K562 (cell line): ENCODE measurements around the gene CLCF1. TPM values are rescaled to one million over a fixed set of nuclear protein-coding genes. Genes with fewer than 3 reads are reported as not detected.

Experiments used
- ATAC-seq: fragments of 200-7000 bp; cut with Tn5 transposase; 3 replicates; pipeline ENCODE4 v1.9.1; 2020; ENCODE audit warnings: moderate library complexity
- BruUV-seq: library from RNA; stranded (reverse); fragments of 400-500 nt; replicated peaks from 2 replicates; lab custom pipeline; 2021; lab: Mats Ljungman, UMichigan
- CTCF ChIA-PET: fragments of 300-600 bp; formaldehyde crosslinking; extraction: SDS; loops from one replicate; lab custom pipeline; 2021; ENCODE audit warnings: low intra/inter-chr PET ratio; lab: Yijun Ruan, JAX
- POLR2A ChIA-PET: fragments of 300-600, 350-650 bp; sonication (Branson Sonifier 250); formaldehyde crosslinking; extraction: SDS; loops from one replicate; lab custom pipeline; 2021; ENCODE audit warnings: antibody characterized with exemption, inconsistent platforms; lab: Yijun Ruan, JAX
- DNase-seq, 4 experiments: peaks; one replicate each; pipeline versions ENCODE4 v3.0.0 to v3.0.0-alpha.2; 2011 to 2018; ENCODE audit warnings: low spot score in 3 of 4, mixed read lengths in 3 of 4; ENCODE audit errors: extremely low read depth in 1 of 4
- FAIRE-seq: peaks from 2 replicates; lab custom pipeline; 2011; peaks lifted over from hg19 to GRCh38; lab: Jason Lieb, UNC
- H2AFZ ChIP-seq: 2 replicates; pipeline ENCODE4 v1.6.0; 2011; ENCODE audit warnings: low read depth, low read length, control low read depth, inconsistent platforms
- H3K27ac ChIP-seq: fragments of 200-600 bp; 3 replicates; pipeline ENCODE4 v1.8.0; 2011; ENCODE audit warnings: low read depth, mild to moderate bottlenecking, control low read depth, inconsistent platforms, low read length, moderate library complexity, mixed read lengths; ENCODE audit errors: extremely low read depth
- H3K27me3 ChIP-seq, 2 experiments: fragments of 300-600 bp in 1 of 2; 2 replicates in 1 of 2; 3 replicates in 1 of 2; pipeline versions ENCODE4 v1.6.0 to v1.8.0; 2011; ENCODE audit warnings: inconsistent platforms in 2 of 2, low read length in 2 of 2, mild to moderate bottlenecking in 1 of 2, mixed read lengths in 1 of 2, moderate library complexity in 1 of 2; ENCODE audit not compliant: control insufficient read depth in 2 of 2, insufficient read depth in 2 of 2
- H3K36me3 ChIP-seq: fragments of 300-600 bp; 3 replicates; pipeline ENCODE4 v1.8.0; 2011; ENCODE audit warnings: mild to moderate bottlenecking, low read length, inconsistent platforms; ENCODE audit not compliant: control insufficient read depth, insufficient read depth
- H3K4me1 ChIP-seq, 2 experiments: fragments of 200-600 bp in 1 of 2; replicated peaks in 1 of 2; 2 replicates in 1 of 2; 3 replicates in 1 of 2; pipeline versions ENCODE4 v1.5.1 to v1.8.0; 2011; ENCODE audit warnings: inconsistent platforms in 2 of 2, low read length in 2 of 2, mild to moderate bottlenecking in 1 of 2, mixed read lengths in 1 of 2, moderate library complexity in 1 of 2; ENCODE audit not compliant: control insufficient read depth in 2 of 2, insufficient read depth in 2 of 2
- H3K4me2 ChIP-seq: 2 replicates; pipeline ENCODE4 v1.6.1; 2011; ENCODE audit warnings: low read length, control low read depth, inconsistent platforms, mixed read lengths; ENCODE audit not compliant: insufficient read depth
- H3K4me3 ChIP-seq: fragments of 200-600 bp; sonication (generic), shearing (Covaris generic); 2 replicates; pipeline ENCODE4 v1.5.1; 2016; ENCODE audit warnings: control low read depth, inconsistent platforms
- H3K79me2 ChIP-seq: fragments of 200-600 bp; 3 replicates; pipeline ENCODE4 v1.8.0; 2011; ENCODE audit warnings: low read length, inconsistent platforms; ENCODE audit not compliant: control insufficient read depth, insufficient read depth
- H3K9ac ChIP-seq, 2 experiments: 2 replicates each; pipeline versions ENCODE4 v1.6.0 to v1.6.1; 2011; ENCODE audit warnings: low read depth in 2 of 2, low read length in 2 of 2, control low read depth in 1 of 2, inconsistent platforms in 1 of 2, mild to moderate bottlenecking in 1 of 2, mixed read lengths in 1 of 2; ENCODE audit not compliant: insufficient read depth in 1 of 2
- H3K9me1 ChIP-seq: one replicate; pipeline ENCODE4 v1.6.0; 2011; ENCODE audit warnings: inconsistent platforms, mild to moderate bottlenecking, low read length, moderate library complexity; ENCODE audit not compliant: control insufficient read depth, insufficient read depth
- H3K9me3 ChIP-seq: replicated peaks from 2 replicates; pipeline ENCODE4 v1.5.1; 2011; ENCODE audit warnings: low read depth, low read length, inconsistent platforms; ENCODE audit not compliant: control insufficient read depth, insufficient read depth
- H4K20me1 ChIP-seq: replicated peaks from 2 replicates; pipeline ENCODE4 v1.6.1; 2011; ENCODE audit warnings: low read length, inconsistent platforms, mixed read lengths; ENCODE audit not compliant: control insufficient read depth, insufficient read depth
- CTBP1 ChIP-seq: fragments of 450-650 bp; IDR thresholded peaks from 2 replicates; pipeline ENCODE4 v1.6.1; 2016; ENCODE audit warnings: borderline replicate concordance
- DMBX1 ChIP-seq: fragments of 250-450 bp; sonication (Bioruptor Pico); IDR thresholded peaks from 2 replicates; pipeline ENCODE4 v1.8.0; 2022; ENCODE audit warnings: inconsistent platforms, mild to moderate bottlenecking, moderate library complexity, borderline replicate concordance
- E2F3 ChIP-seq: fragments of 250-450 bp; sonication (Bioruptor Pico); IDR thresholded peaks from 2 replicates; pipeline ENCODE4 v1.4.0; 2020; ENCODE audit warnings: mild to moderate bottlenecking
- ELF1 ChIP-seq: fragments of 200-800 bp; sonication (Bioruptor generic); IDR thresholded peaks from 2 replicates; pipeline ENCODE4 v1.6.1; 2016; ENCODE audit warnings: missing genetic modification characterization, missing compliant biosample characterization
- GTF2E2 ChIP-seq: fragments of 200-800 bp; sonication (Bioruptor generic); IDR thresholded peaks from 2 replicates; pipeline ENCODE4 v1.6.1; 2016; ENCODE audit warnings: missing genetic modification characterization, missing compliant biosample characterization
- MTA3 ChIP-seq: fragments of 450-650 bp; formaldehyde crosslinking; IDR thresholded peaks from 2 replicates; pipeline ENCODE4 v1.6.1; 2017; ENCODE audit warnings: mild to moderate bottlenecking, borderline replicate concordance
- SAFB2 ChIP-seq: fragments of 200-400 bp; formaldehyde crosslinking; IDR thresholded peaks from 2 replicates; pipeline ENCODE4 v1.6.1; 2018; ENCODE audit warnings: borderline replicate concordance, low read length, low read depth, moderate library complexity; ENCODE audit not compliant: severe bottlenecking
- TBP ChIP-seq: optimal IDR thresholded peaks from 2 replicates; pipeline ENCODE3; 2011; ENCODE audit warnings: low read depth, low read length, improper control_type of control experiment
- ZBTB17 ChIP-seq: fragments of 450-650 bp; formaldehyde crosslinking; IDR thresholded peaks from 2 replicates; pipeline ENCODE4 v1.4.0; 2020; ENCODE audit warnings: mild to moderate bottlenecking
- ZNF146 ChIP-seq: IDR thresholded peaks from one replicate; pipeline ENCODE4 v1.6.1; 2018; ENCODE audit warnings: missing compliant biosample characterization; ENCODE audit not compliant: unreplicated experiment
- ZNF766 ChIP-seq: fragments of 200-800 bp; sonication (Bioruptor generic); conservative IDR thresholded peaks from 2 replicates; pipeline ENCODE4 v1.6.1; 2016; ENCODE audit warnings: missing genetic modification characterization, missing compliant biosample characterization
- ZNF830 ChIP-seq: fragments of 250-450 bp; sonication (Bioruptor Pico); IDR thresholded peaks from 2 replicates; pipeline ENCODE4 v1.5.0; 2021; ENCODE audit warnings: mild to moderate bottlenecking
- WGBS: fragments of 100-300 bp; shearing (Covaris generic); methylation state at CpG from one replicate; pipeline ENCODE4 v1.1.6; 2016; ENCODE audit warnings: low coverage, mixed read lengths; ENCODE audit not compliant: insufficient coverage; ENCODE audit errors: missing lambda C conversion rate; 5-methylcytosine and 5-hydroxymethylcytosine counted together
- in situ Hi-C: fragments of 300-500 bp; cut with MboI; formaldehyde crosslinking; loops from 4 replicates; pipeline ENCODE4 v1.15.0; 2018; ENCODE audit warnings: inconsistent platforms, mixed read lengths
- intact Hi-C: fragments of 100-400 bp; cut with micrococcal nuclease; formaldehyde crosslinking; loops from 2 replicates; pipeline ENCODE4 v1.14.2; 2022
- polyA plus RNA-seq, 8 experiments: library from polyadenylated mRNA; depleted of rRNA in 4 of 8; stranded (reverse) in 5 of 8; unstranded in 3 of 8; fragments of >200 nt; fragmentation: Nextera tagmentation in 2 of 8; fragmentation: Illumina TruSeq in 1 of 8; extraction: Ambion mirVana in 2 of 8; extraction: Trizol in 1 of 8; gene quantifications; 2 replicates each; pipeline versions ENCODE4 v1.2.1 to v1.2.3, GENCODE V29; 2011 to 2014; ENCODE audit warnings: inconsistent platforms in 1 of 8, missing spikeins in 1 of 8
- total RNA-seq, 7 experiments: library from RNA; depleted of rRNA in 6 of 7; stranded (reverse); fragments of >200 nt in 6 of 7; fragmentation: Illumina TruSeq in 2 of 7; extraction: Trizol in 2 of 7; gene quantifications; 2 replicates each; pipeline versions ENCODE4 v1.2.1 to v1.2.3, GENCODE V29; 2011 to 2021; ENCODE audit warnings: low replicate concordance in 1 of 7
- TF ChIP-seq, protein P1 (sequence below): fragments of 450-650 bp; IDR thresholded peaks from 2 replicates; pipeline ENCODE4 v1.6.1; 2017; ENCODE audit warnings: antibody characterized with exemption, mild to moderate bottlenecking

The CLCF1 gene
- total and polyA plus RNA-seq, 9 of the 15 experiments (the other 6 are each of a cell fraction or from before 2014, with no cell fraction given), result 0.49 to 5.8 (median 3.0) TPM

DNA sequence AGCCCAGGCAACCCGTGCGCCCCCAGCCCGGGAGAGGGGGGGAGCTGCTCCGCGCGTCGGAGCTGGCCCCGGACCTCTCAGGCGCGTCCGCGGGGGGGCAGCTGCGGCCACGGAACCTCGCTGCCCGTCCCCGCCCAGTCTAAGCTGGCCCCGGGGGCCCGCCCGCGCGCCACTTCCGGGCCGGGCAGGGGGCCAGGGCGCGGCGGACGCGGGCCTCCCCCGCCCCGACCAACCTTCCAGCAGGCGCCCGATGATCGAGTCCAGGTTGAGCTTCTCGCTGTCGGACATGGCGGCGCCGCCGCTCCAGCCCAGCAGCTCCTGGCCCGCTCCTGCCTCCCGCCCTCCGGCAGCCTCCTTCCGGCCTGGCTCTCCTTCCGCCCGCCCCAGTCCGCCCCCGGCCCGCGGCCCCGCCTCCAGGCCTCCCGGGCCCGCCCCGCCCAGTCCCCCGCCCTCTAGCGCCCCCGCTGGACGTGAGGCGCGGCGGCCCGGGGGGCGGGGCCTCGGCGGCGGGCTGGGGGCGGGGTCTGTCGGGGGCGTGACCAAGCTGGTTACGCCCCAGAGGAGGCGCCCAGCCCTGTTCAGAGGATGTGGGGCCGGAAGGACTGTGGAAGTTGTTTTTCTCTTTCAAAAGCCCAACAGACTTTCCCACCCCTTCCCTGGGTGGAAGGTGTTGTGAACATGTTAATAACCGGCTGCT, 28.2 kb upstream of the CLCF1 start, which contains the start of gene PPP1CA:
Gene PPP1CA (minus strand): TSS at position 364 of the 697 bp plus-strand sequence. CDS start 76 bp downstream, at position 288.
- CTCF ChIA-PET, result interaction anchor here (0.7 to 1.2 kb wide), 5 partner anchors 27 to 357 kb away, joined by 3 to 13 read pairs (median 3); partner anchors contain the start of genes PITPNM1, RPS6KB2 and TMEM134
- DNase-seq (peak; percentile 90 to 99 (median 98)), FAIRE-seq (peak; percentile 92), ATAC-seq (peak; percentile 89)
- Histone ChIP-seq H3K36me3 (peaks cover 40% of the 10 kb centered on the region), H3K79me2 (peaks cover 23% of the 10 kb centered on the region), H3K9me3 (no peaks in the 10 kb centered on the region), H3K4me3 (peak within 1 kb of the TSS; percentile 91), H3K27ac (peak within 1 kb of the TSS; percentile 97), H4K20me1 (0 out of 2 replicates have a peak, but pooled peaks cover 4% of the 10 kb centered on the region), H3K27me3 (no peaks in the 10 kb centered on the region), H2AFZ (peak within 1 kb of the TSS; percentile 92), H3K9me1 (no peaks in the 10 kb centered on the region), H3K4me2 (peak within 1 kb of the TSS; percentile 84), H3K9ac (peak within 1 kb of the TSS; percentile 95 to 96), H3K4me1 (peaks cover 26 to 88% of the 10 kb centered on the region in 2 experiments)
- 0% methylated on average over 3 of the region's 73 CpGs for WGBS
- intact Hi-C loops, result loop anchor here (1.0 to 5.0 kb wide), 4 partner anchors 68 to 181 kb away; partner anchors contain the start of genes AIP, GSTP1 and TMEM134
- POLR2A ChIA-PET, result interaction anchor here (0.5 to 2.2 kb wide), 22 partner anchors 10 to 385 kb away, joined by 3 to 19 read pairs (median 4); partner anchors contain the start of genes AIP, CDK2AP2, GSTP1 and RAD9A
- in situ Hi-C loops, result no loop called here
- BruUV-seq, result no TSS peak
- TF ChIP-seq DMBX1 (CRISPR knock-in tag) (0 out of 2 replicates have a peak, but pooled peaks have one; percentile 32), ELF1 (peak; percentile 96), GTF2E2 (tag) (peak; percentile 71; the same call in 1 of the 2 replicates), ZNF830 (no peak), ZNF766 (CRISPR knock-in tag) (no peak), ZNF146 (CRISPR knock-in tag) (peak; percentile 6), SAFB2 (no peak), ZBTB17 (CRISPR knock-in tag) (peak; percentile 97), CTBP1 (peak; percentile 71), E2F3 (CRISPR knock-in tag) (peak; percentile 30; the same call in 1 of the 2 replicates), TBP (peak; percentile 5), MTA3 (peak; percentile 14; the same call in 1 of the 2 replicates)
- TF ChIP-seq, protein P1, sequence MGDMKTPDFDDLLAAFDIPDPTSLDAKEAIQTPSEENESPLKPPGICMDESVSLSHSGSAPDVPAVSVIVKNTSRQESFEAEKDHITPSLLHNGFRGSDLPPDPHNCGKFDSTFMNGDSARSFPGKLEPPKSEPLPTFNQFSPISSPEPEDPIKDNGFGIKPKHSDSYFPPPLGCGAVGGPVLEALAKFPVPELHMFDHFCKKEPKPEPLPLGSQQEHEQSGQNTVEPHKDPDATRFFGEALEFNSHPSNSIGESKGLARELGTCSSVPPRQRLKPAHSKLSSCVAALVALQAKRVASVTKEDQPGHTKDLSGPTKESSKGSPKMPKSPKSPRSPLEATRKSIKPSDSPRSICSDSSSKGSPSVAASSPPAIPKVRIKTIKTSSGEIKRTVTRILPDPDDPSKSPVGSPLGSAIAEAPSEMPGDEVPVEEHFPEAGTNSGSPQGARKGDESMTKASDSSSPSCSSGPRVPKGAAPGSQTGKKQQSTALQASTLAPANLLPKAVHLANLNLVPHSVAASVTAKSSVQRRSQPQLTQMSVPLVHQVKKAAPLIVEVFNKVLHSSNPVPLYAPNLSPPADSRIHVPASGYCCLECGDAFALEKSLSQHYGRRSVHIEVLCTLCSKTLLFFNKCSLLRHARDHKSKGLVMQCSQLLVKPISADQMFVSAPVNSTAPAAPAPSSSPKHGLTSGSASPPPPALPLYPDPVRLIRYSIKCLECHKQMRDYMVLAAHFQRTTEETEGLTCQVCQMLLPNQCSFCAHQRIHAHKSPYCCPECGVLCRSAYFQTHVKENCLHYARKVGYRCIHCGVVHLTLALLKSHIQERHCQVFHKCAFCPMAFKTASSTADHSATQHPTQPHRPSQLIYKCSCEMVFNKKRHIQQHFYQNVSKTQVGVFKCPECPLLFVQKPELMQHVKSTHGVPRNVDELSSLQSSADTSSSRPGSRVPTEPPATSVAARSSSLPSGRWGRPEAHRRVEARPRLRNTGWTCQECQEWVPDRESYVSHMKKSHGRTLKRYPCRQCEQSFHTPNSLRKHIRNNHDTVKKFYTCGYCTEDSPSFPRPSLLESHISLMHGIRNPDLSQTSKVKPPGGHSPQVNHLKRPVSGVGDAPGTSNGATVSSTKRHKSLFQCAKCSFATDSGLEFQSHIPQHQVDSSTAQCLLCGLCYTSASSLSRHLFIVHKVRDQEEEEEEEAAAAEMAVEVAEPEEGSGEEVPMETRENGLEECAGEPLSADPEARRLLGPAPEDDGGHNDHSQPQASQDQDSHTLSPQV, result peak; percentile 54; the same call in 1 of the 2 replicates
